ENCODE measurements around the gene LRRC31.

- TF ChIP-seq EZH2 (IDR thresholded peaks at IDR 0.05) (no peak), FOXP2 (optimal IDR thresholded peaks at IDR 0.05; ENCODE audit: control extremely low read depth, extremely low read length, insufficient read depth) (no peak)
These were observed 56.5 kb downstream of the LRRC31 start for GRCh38 chr3:169813278-169813677.
